ENCODE measurements around the gene SOD3. TPM values are rescaled to one million over a fixed set of nuclear protein-coding genes. Genes with fewer than 3 reads are reported as not detected.

The SOD3 gene
- total RNA-seq, 1 donor from 2014 or later: 0.75 TPM

DNA sequence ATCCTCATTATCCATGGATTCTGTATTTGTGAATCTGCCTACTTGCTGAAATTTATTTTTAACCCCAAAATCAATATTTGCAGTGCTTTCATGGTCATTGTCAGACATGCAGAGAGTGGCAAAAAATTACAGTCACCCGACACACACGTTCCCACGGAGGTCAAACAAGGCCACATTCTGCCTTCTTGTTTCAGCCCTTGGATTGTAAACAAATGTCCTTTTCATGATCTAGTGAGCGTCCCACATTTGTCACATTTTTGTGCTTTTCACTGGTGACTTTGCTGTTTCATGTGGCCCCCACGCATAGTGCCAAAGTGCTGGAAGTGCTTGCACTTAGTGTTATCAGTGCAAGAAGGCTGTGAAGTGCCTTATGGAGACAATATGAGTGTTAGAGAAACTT, 45.0 kb downstream of the SOD3 start:
- TF ChIP-seq, protein P1, sequence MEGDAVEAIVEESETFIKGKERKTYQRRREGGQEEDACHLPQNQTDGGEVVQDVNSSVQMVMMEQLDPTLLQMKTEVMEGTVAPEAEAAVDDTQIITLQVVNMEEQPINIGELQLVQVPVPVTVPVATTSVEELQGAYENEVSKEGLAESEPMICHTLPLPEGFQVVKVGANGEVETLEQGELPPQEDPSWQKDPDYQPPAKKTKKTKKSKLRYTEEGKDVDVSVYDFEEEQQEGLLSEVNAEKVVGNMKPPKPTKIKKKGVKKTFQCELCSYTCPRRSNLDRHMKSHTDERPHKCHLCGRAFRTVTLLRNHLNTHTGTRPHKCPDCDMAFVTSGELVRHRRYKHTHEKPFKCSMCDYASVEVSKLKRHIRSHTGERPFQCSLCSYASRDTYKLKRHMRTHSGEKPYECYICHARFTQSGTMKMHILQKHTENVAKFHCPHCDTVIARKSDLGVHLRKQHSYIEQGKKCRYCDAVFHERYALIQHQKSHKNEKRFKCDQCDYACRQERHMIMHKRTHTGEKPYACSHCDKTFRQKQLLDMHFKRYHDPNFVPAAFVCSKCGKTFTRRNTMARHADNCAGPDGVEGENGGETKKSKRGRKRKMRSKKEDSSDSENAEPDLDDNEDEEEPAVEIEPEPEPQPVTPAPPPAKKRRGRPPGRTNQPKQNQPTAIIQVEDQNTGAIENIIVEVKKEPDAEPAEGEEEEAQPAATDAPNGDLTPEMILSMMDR (IDR thresholded peaks at IDR 0.05; ENCODE audit: insufficient read depth, low read length, poor library complexity, severe bottlenecking): no peak
- H3K27me3 ChIP-seq (ENCODE audit: control insufficient read depth, insufficient read depth, low read length): no peaks in the 10 kb centered on the region
- peaks cover 1% of the 10 kb centered on the region for H3K36me3 ChIP-seq (ENCODE audit: control insufficient read depth, insufficient read depth, low read length)
- H3K4me3 ChIP-seq (ENCODE audit: low read depth, low read length): no peak overlapping the region
- no peak for DNase-seq (ENCODE audit: low read depth)

DNA sequence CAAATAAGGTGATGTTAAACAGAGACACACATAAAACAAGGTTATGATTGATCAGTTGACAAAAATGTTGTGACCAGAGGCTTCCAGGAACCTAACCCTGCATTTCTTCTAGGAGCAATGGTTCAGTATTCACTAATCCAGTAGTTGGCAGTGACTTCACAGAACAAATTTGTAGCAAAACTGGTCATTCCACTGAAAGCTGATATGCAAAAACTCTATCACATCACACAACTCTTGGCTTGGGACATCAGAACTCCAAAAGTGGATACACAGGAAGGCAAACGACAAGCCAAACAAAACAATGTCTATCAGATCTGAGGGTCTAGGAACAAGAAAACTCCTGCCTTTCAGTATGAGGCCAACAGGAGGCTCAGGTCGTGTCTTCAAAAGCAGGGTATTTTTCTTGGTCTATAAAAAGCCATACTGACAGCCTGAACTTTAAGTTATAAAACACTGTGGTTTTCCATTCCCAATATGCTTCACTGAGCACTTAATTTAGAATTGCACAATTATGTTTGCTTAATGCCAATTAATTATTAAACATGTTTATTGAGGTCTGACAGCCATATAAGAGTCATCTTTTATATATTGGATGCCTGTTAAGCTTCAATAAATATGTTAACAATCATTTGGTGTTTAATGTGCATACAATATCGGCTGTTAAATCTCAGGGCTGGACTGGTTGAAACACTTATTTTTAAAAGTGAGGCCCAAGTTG, 45.6 kb downstream of the SOD3 start:
- peaks cover under 1% of the 10 kb centered on the region for H3K36me3 ChIP-seq (ENCODE audit: control insufficient read depth, insufficient read depth, low read length)
- H3K4me3 ChIP-seq (ENCODE audit: low read depth, low read length): no peak overlapping the region
- no peak for DNase-seq (ENCODE audit: low read depth)
- H3K27me3 ChIP-seq (ENCODE audit: control insufficient read depth, insufficient read depth, low read length): no peaks in the 10 kb centered on the region
- TF ChIP-seq, protein P1 (IDR thresholded peaks at IDR 0.05; ENCODE audit: insufficient read depth, low read length, poor library complexity, severe bottlenecking): no peak

DNA sequence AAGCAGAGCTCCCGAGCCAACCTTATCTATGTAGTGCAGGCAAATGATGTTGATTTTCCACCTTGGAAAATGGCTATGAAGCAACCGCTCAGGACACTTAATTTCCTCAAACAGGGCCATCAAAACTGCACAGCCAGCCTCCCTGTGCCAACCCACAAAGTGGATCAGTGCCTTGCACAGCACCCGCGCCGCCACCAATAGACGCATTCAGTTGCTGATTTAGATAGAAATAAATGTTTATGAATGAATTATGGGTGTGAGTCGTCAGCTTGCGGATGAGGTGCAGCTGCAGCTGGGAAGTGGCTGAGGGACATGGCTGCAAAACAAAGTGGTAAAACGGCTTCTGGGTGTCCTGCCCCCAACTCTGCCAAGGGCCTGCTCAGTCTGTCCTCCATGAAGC, 47.0 kb downstream of the SOD3 start:
- H3K27me3 ChIP-seq (ENCODE audit: control insufficient read depth, insufficient read depth, low read length): no peaks in the 10 kb centered on the region

DNA sequence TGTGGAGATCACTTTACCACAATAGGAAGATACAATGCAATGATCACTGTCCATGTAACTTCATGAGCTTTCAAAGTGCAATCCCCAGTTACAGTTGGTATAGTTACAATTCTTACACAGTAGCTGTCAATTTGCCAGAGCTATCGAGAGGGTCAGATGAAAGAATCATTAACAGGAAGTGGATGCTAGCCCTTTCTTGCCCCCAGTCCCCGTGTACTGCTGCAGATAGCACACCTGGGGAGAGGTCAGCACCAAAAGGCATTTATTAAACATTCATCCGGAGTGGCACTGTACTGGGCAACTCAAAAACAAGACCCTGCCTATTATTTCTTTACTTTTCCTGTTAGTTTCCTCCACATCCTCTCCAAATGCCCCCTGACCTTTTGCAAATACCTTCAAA, 47.7 kb downstream of the SOD3 start:
- TF ChIP-seq, protein P1 (IDR thresholded peaks at IDR 0.05; ENCODE audit: insufficient read depth, low read length, poor library complexity, severe bottlenecking): no peak
- no peak for DNase-seq (ENCODE audit: low read depth)
- Histone ChIP-seq H3K36me3 (ENCODE audit: control insufficient read depth, insufficient read depth, low read length) (no peaks in the 10 kb centered on the region), H3K27me3 (ENCODE audit: control insufficient read depth, insufficient read depth, low read length) (no peaks in the 10 kb centered on the region), H3K4me3 (ENCODE audit: low read depth, low read length) (no peak overlapping the region)

More for the DNA sequence above, 47.0 kb downstream of the SOD3 start:
- DNase-seq (ENCODE audit: low read depth): no peak
- TF ChIP-seq, protein P1 (IDR thresholded peaks at IDR 0.05; ENCODE audit: insufficient read depth, low read length, poor library complexity, severe bottlenecking): no peak
- no peaks in the 10 kb centered on the region for H3K36me3 ChIP-seq (ENCODE audit: control insufficient read depth, insufficient read depth, low read length)
- no peak overlapping the region for H3K4me3 ChIP-seq (ENCODE audit: low read depth, low read length)

DNA sequence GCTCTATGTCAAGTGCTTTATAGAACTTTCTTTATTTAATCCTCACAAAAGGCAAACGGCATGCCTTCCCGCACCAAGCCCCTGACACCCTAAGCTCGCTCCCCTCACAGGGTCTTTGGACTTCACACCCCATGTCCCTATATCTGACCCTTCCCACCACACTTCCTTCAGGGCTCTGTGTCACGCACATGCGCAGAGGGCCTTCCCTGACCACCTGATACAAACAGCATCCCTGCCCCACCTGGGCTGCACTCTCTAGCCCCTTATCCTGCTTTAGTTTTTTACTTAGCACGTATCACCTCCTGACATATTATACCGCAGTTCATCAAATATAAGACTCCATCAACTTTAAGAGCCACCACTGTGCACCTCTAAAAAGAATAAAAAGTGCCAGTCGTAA, 49.8 kb downstream of the SOD3 start:
- no peak overlapping the region for H3K4me3 ChIP-seq (ENCODE audit: low read depth, low read length)
- no peaks in the 10 kb centered on the region for H3K27me3 ChIP-seq (ENCODE audit: control insufficient read depth, insufficient read depth, low read length)
- no peak for DNase-seq (ENCODE audit: low read depth)
- H3K36me3 ChIP-seq (ENCODE audit: control insufficient read depth, insufficient read depth, low read length): no peaks in the 10 kb centered on the region
- TF ChIP-seq, protein P1 (IDR thresholded peaks at IDR 0.05; ENCODE audit: insufficient read depth, low read length, poor library complexity, severe bottlenecking): no peak

DNA sequence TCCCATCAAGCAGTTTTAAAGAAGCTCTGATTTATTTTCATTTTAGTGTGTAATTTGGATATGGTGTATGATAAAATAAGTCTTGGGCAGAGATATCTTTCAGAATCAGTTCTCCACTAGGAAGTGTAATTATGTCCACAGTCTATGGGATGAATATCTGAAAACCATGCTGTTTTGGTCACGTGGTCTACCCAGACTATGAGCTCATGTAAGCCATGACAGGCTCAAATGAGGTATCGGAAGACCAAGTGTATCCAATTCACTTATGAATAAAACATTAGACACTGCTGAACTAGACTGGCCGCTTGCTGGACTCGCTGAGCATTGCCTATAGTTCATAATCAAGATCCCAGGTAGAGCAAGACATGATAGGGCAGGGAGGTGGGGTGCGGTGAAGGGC, 50.5 kb downstream of the SOD3 start:
- no peak for DNase-seq (ENCODE audit: low read depth)
- H3K4me3 ChIP-seq (ENCODE audit: low read depth, low read length): no peak overlapping the region
- TF ChIP-seq, protein P1 (IDR thresholded peaks at IDR 0.05; ENCODE audit: insufficient read depth, low read length, poor library complexity, severe bottlenecking): no peak
- no peaks in the 10 kb centered on the region for H3K36me3 ChIP-seq (ENCODE audit: control insufficient read depth, insufficient read depth, low read length)
- no peaks in the 10 kb centered on the region for H3K27me3 ChIP-seq (ENCODE audit: control insufficient read depth, insufficient read depth, low read length)
